H4 (cell line): Measurements from ENCODE around the gene FUT2. TPM values are rescaled to one million over a fixed set of nuclear protein-coding genes. Genes with fewer than 3 reads are reported as not detected.
"Not testable (repeated sequence)": the region's sequence is repeated elsewhere in the genome, so short reads cannot be mapped to it uniquely, and the experiment has no call there.

Source experiments
- DNase-seq: peaks from one replicate; pipeline ENCODE4 v3.0.0-alpha.2; 2015; ENCODE audit warnings: low spot score
- total RNA-seq: library from RNA; depleted of rRNA; stranded (reverse); fragments of >200 nt; shearing (Covaris generic); gene quantifications from 2 replicates; pipeline ENCODE4 v1.2.3, GENCODE V29; 2014

Gene FUT2
- total RNA-seq, 1 experiment from 2014 or later, result not detected

- DNase-seq, result no peak
These were observed 6.9 kb downstream of the FUT2 start for GRCh38 chr19:48702701-48703100.

- no peak for DNase-seq
These were observed 7.5 kb downstream of the FUT2 start for GRCh38 chr19:48703316-48703715.

- no peak for DNase-seq
These were observed 9.7 kb downstream of the FUT2 start for GRCh38 chr19:48705431-48705830.

GRCh38 chr19:48708471-48708870, 12.7 kb downstream of the FUT2 start:
- DNase-seq, result no peak

GRCh38 chr19:48711106-48711662, 15.4 kb downstream of the FUT2 start:
- no peak for DNase-seq

- DNase-seq, result no peak
These were observed 17.5 kb downstream of the FUT2 start for GRCh38 chr19:48713041-48713863.

GRCh38 chr19:48713864-48714755, 18.3 kb downstream of the FUT2 start:
- peak; percentile 100 for DNase-seq

GRCh38 chr19:48714759-48715675, 19.2 kb downstream of the FUT2 start:
- no peak for DNase-seq

- no peak for DNase-seq
These were observed 20.0 kb downstream of the FUT2 start for GRCh38 chr19:48715681-48716171.

GRCh38 chr19:48716562-48717291, 21.0 kb downstream of the FUT2 start:
- peak; percentile 46 for DNase-seq

- DNase-seq, result not testable (repeated sequence)
These were observed 22.3 kb downstream of the FUT2 start for GRCh38 chr19:48718106-48718505.

GRCh38 chr19:48718711-48719231, 23.0 kb downstream of the FUT2 start:
- no peak for DNase-seq

GRCh38 chr19:48719263-48720171, 23.7 kb downstream of the FUT2 start, which contains the start of gene MAMSTR:
Gene MAMSTR (minus strand): TSS chr19:48719725. CDS start chr19:48719031, 694 bp downstream.
- no peak for DNase-seq

- no peak for DNase-seq
These were observed 24.5 kb downstream of the FUT2 start for GRCh38 chr19:48720251-48720612.

GRCh38 chr19:48720613-48721296, 25.0 kb downstream of the FUT2 start:
- peak; percentile 100 for DNase-seq

- no peak for DNase-seq
These were observed 26.5 kb downstream of the FUT2 start for GRCh38 chr19:48722196-48722708.

- DNase-seq, result peak; percentile 96
These were observed 29.3 kb downstream of the FUT2 start for GRCh38 chr19:48724796-48725753.
